ENCODE measurements around the gene BCL7B.
"Not testable (repeated sequence)": the region's sequence is repeated elsewhere in the genome, so short reads cannot be mapped to it uniquely, and the experiment has no call there.

Gene BCL7B

GRCh38 chr7:73570977-73571376, 13.5 kb upstream of the BCL7B start:
- no peak for DNase-seq (ENCODE audit: extremely low read depth, low read depth)
- H3K4me3 ChIP-seq (replicated peaks; ENCODE audit: low read depth, low read length), result no peak overlapping the region
- no peak for TF ChIP-seq CTCF (IDR thresholded peaks at IDR 0.05; ENCODE audit: low read depth, low read length, missing control alignments)

- H3K4me3 ChIP-seq (replicated peaks; ENCODE audit: low read depth, low read length), result no peak overlapping the region
- DNase-seq (ENCODE audit: extremely low read depth, low read depth), result no peak
- no peak for TF ChIP-seq CTCF (IDR thresholded peaks at IDR 0.05; ENCODE audit: low read depth, low read length, missing control alignments)
Observed at GRCh38 chr7:73570521-73570920, 13.0 kb upstream of the BCL7B start.

- no peak for DNase-seq (ENCODE audit: extremely low read depth, low read depth)
- H3K4me3 ChIP-seq (replicated peaks; ENCODE audit: low read depth, low read length), result no peak overlapping the region
- no peak for TF ChIP-seq CTCF (IDR thresholded peaks at IDR 0.05; ENCODE audit: low read depth, low read length, missing control alignments)
Observed at GRCh38 chr7:73569042-73569608, 11.6 kb upstream of the BCL7B start.

- TF ChIP-seq CTCF (IDR thresholded peaks at IDR 0.05; ENCODE audit: low read depth, low read length, missing control alignments), result no peak
- no peak for DNase-seq (ENCODE audit: extremely low read depth, low read depth)
- no peak overlapping the region for H3K4me3 ChIP-seq (replicated peaks; ENCODE audit: low read depth, low read length)
Observed at GRCh38 chr7:73567846-73568685, 10.6 kb upstream of the BCL7B start.

- DNase-seq (ENCODE audit: extremely low read depth, low read depth), result no peak
- H3K4me3 ChIP-seq (replicated peaks; ENCODE audit: low read depth, low read length), result no peak overlapping the region
- TF ChIP-seq CTCF (IDR thresholded peaks at IDR 0.05; ENCODE audit: low read depth, low read length, missing control alignments), result no peak
Observed at GRCh38 chr7:73567140-73567539, 9.7 kb upstream of the BCL7B start.

- not testable (repeated sequence) for DNase-seq (ENCODE audit: extremely low read depth, low read depth); H3K4me3 ChIP-seq (replicated peaks; ENCODE audit: low read depth, low read length)
Observed at GRCh38 chr7:73566431-73566830, 8.9 kb upstream of the BCL7B start.

- H3K4me3 ChIP-seq (replicated peaks; ENCODE audit: low read depth, low read length), result no peak overlapping the region
- DNase-seq (ENCODE audit: extremely low read depth, low read depth), result no peak
Observed at GRCh38 chr7:73565675-73566340, 8.3 kb upstream of the BCL7B start.

More at GRCh38 chr7:73565675-73566340, 8.3 kb upstream of the BCL7B start:
- no peak for TF ChIP-seq CTCF (IDR thresholded peaks at IDR 0.05; ENCODE audit: low read depth, low read length, missing control alignments)
